ENCODE results near the gene GAD1.

GRCh38 chr2:170824526-170825015, 7.9 kb downstream of the GAD1 start:
- TF ChIP-seq CTCF (conservative IDR thresholded peaks at IDR 0.05) = no peak
- no peak for TF ChIP-seq ZFX (IDR thresholded peaks at IDR 0.05)

Measured in C4-2B (cell line).